OCI-LY1 (cell line): ENCODE data around the gene SANBR.

Source experiments
- H2AFZ ChIP-seq: fragments of 200-600 bp; sonication (generic), shearing (Covaris generic); 2 replicates; pipeline ENCODE4 v1.6.0; 2014; ENCODE audit warnings: antibody characterized with exemption, mild to moderate bottlenecking, low read length
- H3F3A ChIP-seq: fragments of 200-600 bp; sonication (generic), shearing (Covaris generic); 2 replicates; pipeline ENCODE4 v1.6.0; 2014; ENCODE audit warnings: mild to moderate bottlenecking, antibody characterized with exemption, low read length, moderate library complexity; ENCODE audit not compliant: insufficient read depth
- H3K27ac ChIP-seq: fragments of 200-600 bp; sonication (generic); 2 replicates; pipeline ENCODE4 v1.5.1; 2014; ENCODE audit warnings: low read length, mixed run types, mild to moderate bottlenecking, low read depth; ENCODE audit not compliant: poor library complexity, severe bottlenecking
- H3K27me3 ChIP-seq: fragments of 200-600 bp; sonication (generic); 2 replicates; pipeline ENCODE4 v1.6.0; 2014; ENCODE audit warnings: antibody characterized with exemption, mild to moderate bottlenecking, low read length, moderate library complexity; ENCODE audit not compliant: insufficient read depth
- H3K36me3 ChIP-seq: fragments of 200-600 bp; sonication (generic); 2 replicates; pipeline ENCODE4 v1.6.1; 2014; ENCODE audit warnings: mild to moderate bottlenecking, antibody characterized with exemption, low read length, moderate library complexity, mixed read lengths; ENCODE audit not compliant: insufficient read depth
- H3K4me1 ChIP-seq: fragments of 200-600 bp; sonication (generic); 2 replicates; pipeline ENCODE4 v1.5.1; 2014; ENCODE audit warnings: mild to moderate bottlenecking, low read length, moderate library complexity; ENCODE audit not compliant: insufficient read depth, severe bottlenecking
- H3K4me2 ChIP-seq: fragments of 200-600 bp; sonication (generic), shearing (Covaris generic); 2 replicates; pipeline ENCODE4 v1.6.1; 2014; ENCODE audit warnings: low read length
- H3K4me3 ChIP-seq: fragments of 200-600 bp; sonication (generic); 2 replicates; pipeline ENCODE4 v1.5.1; 2014; ENCODE audit warnings: low read length, low read depth, mild to moderate bottlenecking, mixed read lengths; ENCODE audit not compliant: poor library complexity, severe bottlenecking
- H3K79me2 ChIP-seq: fragments of 200-600 bp; shearing (Covaris generic); 2 replicates; pipeline ENCODE4 v1.6.1; 2016; ENCODE audit warnings: mixed run types, low read length, mixed read lengths; ENCODE audit not compliant: insufficient read depth
- H3K9ac ChIP-seq: fragments of 200-600 bp; sonication (generic), shearing (Covaris generic); 2 replicates; pipeline ENCODE4 v1.6.1; 2014; ENCODE audit warnings: mild to moderate bottlenecking, low read length, mixed read lengths
- H3K9me2 ChIP-seq: fragments of 200-600 bp; sonication (generic), shearing (Covaris generic); 2 replicates; pipeline ENCODE4 v1.6.1; 2014; ENCODE audit warnings: low read depth, mild to moderate bottlenecking, low read length, mixed read lengths
- H3K9me3 ChIP-seq: fragments of 200-600 bp; shearing (Covaris generic); 2 replicates; pipeline ENCODE4 v1.6.1; 2014; ENCODE audit warnings: low read length, mixed read lengths
- H4K20me1 ChIP-seq: fragments of 200-600 bp; sonication (generic), shearing (Covaris generic); 2 replicates; pipeline ENCODE4 v1.6.0; 2016; ENCODE audit warnings: mild to moderate bottlenecking, low read length; ENCODE audit not compliant: insufficient read depth
- CTCF ChIP-seq: fragments of 200-600 bp; sonication (generic), shearing (Covaris generic); IDR thresholded peaks from 2 replicates; pipeline ENCODE4 v1.5.1; 2017; ENCODE audit warnings: mild to moderate bottlenecking, antibody characterized with exemption, low read length, moderate library complexity, mixed read lengths
- EZH2 ChIP-seq: fragments of 200-600 bp; sonication (generic), shearing (Covaris generic); IDR thresholded peaks from 2 replicates; pipeline ENCODE4 v1.8.0; 2017; ENCODE audit warnings: borderline replicate concordance, mixed run types, mild to moderate bottlenecking, antibody characterized with exemption, low read length, moderate library complexity, mixed read lengths

The SANBR gene

GRCh38 chr2:61044636-61045035 lies 21.0 kb upstream of the SANBR start:
- H3K9me2 ChIP-seq: no peaks in the 10 kb centered on the region
- no peak overlapping the region for H3K9ac ChIP-seq
- no peak overlapping the region for H3K4me2 ChIP-seq
- H3K36me3 ChIP-seq: peaks cover 58% of the 10 kb centered on the region
- H3K9me3 ChIP-seq: no peaks in the 10 kb centered on the region
- no peaks in the 10 kb centered on the region for H3K79me2 ChIP-seq
- H3K4me3 ChIP-seq: no peak overlapping the region
- no peaks in the 10 kb centered on the region for H3K4me1 ChIP-seq
- no peaks in the 10 kb centered on the region for H4K20me1 ChIP-seq
- no peaks in the 10 kb centered on the region for H3F3A ChIP-seq
- TF ChIP-seq EZH2: no peak
- no peak for TF ChIP-seq CTCF
- H3K27ac ChIP-seq: no peak overlapping the region
- no peaks in the 10 kb centered on the region for H3K27me3 ChIP-seq
- no peak overlapping the region for H2AFZ ChIP-seq

- Histone ChIP-seq H3F3A (no peaks in the 10 kb centered on the region), H2AFZ (no peak overlapping the region), H3K9me3 (no peaks in the 10 kb centered on the region), H3K9me2 (no peaks in the 10 kb centered on the region), H3K9ac (no peak overlapping the region), H3K4me2 (no peak overlapping the region), H4K20me1 (no peaks in the 10 kb centered on the region), H3K79me2 (no peaks in the 10 kb centered on the region), H3K4me3 (no peak overlapping the region), H3K27me3 (no peaks in the 10 kb centered on the region), H3K36me3 (peaks cover 63% of the 10 kb centered on the region), H3K27ac (no peak overlapping the region), H3K4me1 (no peaks in the 10 kb centered on the region)
- TF ChIP-seq EZH2: no peak
- TF ChIP-seq CTCF: no peak
Observed at GRCh38 chr2:61045226-61045625, 20.4 kb upstream of the SANBR start.

GRCh38 chr2:61045999-61046398 lies 19.7 kb upstream of the SANBR start:
- Histone ChIP-seq H3K27ac (no peak overlapping the region), H3K27me3 (no peaks in the 10 kb centered on the region), H3K9ac (no peak overlapping the region), H3K9me3 (no peaks in the 10 kb centered on the region), H3K9me2 (no peaks in the 10 kb centered on the region), H3K4me1 (no peaks in the 10 kb centered on the region), H3K36me3 (peaks cover 71% of the 10 kb centered on the region), H4K20me1 (no peaks in the 10 kb centered on the region), H3K79me2 (no peaks in the 10 kb centered on the region), H3K4me3 (no peak overlapping the region), H3K4me2 (no peak overlapping the region), H2AFZ (no peak overlapping the region), H3F3A (no peaks in the 10 kb centered on the region)
- TF ChIP-seq CTCF (no peak), EZH2 (no peak)
